CD4-positive, alpha-beta T cell treated with Interleukin-6 for 4 hours (primary cell): Measurements from ENCODE around the gene FERMT1.

ENCODE experiments used
- DNase-seq: peaks from one replicate; pipeline ENCODE4 v3.0.0-alpha.2; 2020; ENCODE audit warnings: mixed read lengths

Gene FERMT1, protein sequence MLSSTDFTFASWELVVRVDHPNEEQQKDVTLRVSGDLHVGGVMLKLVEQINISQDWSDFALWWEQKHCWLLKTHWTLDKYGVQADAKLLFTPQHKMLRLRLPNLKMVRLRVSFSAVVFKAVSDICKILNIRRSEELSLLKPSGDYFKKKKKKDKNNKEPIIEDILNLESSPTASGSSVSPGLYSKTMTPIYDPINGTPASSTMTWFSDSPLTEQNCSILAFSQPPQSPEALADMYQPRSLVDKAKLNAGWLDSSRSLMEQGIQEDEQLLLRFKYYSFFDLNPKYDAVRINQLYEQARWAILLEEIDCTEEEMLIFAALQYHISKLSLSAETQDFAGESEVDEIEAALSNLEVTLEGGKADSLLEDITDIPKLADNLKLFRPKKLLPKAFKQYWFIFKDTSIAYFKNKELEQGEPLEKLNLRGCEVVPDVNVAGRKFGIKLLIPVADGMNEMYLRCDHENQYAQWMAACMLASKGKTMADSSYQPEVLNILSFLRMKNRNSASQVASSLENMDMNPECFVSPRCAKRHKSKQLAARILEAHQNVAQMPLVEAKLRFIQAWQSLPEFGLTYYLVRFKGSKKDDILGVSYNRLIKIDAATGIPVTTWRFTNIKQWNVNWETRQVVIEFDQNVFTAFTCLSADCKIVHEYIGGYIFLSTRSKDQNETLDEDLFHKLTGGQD

DNA sequence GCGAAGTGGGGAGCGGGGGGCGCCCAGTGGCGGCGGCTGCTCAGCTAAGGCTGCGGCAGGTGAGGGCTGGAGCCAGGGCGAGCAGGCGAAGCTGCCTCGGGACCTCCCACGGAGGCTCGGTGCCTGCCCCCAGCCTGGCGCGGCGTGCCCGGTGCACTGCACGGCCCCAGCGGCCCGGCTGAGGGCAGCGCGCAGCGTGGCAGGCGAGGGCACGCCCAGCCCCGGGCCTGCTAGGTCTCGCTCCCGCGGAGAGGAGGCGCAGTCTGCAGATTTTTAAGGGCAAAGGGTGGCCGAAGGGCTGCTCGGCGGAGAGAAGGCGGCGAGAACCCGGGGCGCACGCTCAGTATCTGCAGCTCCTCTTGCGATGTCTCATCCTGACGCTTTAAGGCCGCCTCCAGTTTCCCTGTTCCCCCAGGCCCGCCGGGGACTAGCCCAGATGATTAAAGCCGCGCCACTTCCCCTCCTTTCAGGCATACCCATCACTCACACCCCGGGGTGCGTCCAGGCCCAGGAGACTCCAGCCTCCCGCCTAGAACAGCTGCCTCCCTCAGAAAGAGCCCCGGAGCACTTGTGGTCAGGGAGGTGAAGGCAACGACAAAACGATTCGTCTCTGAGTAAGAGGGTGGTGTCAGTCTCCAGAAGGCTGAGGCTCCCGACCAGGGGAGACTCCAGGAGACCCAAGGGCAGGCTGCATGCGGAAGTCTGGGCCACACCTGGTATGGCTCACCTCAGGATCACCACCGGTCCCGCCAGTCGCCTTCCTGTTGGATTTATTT, at the start of gene FERMT1:
Gene FERMT1, minus strand, starts transcription at position 158 of the 776 bp plus-strand sequence. CDS start 3,476 bp downstream, outside the sequence.
- DNase-seq: no peak

DNA sequence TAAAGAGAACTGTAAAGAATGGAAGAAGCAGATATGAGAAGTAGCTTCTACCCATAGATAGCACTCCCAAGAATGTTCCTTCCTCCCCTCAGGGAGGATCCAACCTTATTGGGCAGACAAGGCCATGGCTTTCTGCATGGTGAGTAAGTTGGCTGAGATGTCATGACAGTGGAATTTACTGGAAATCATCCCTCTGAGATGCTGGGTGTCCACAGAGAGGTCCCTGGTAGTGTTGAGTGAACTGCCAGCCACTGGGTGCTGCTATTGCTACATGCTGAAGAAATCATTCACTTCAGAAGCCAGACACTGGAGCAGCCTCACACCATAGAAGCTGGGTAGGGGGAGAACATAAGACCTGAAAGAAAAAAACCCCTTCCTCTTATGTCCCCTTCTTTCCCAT, 46.4 kb upstream of the FERMT1 start:
- no peak for DNase-seq

DNA sequence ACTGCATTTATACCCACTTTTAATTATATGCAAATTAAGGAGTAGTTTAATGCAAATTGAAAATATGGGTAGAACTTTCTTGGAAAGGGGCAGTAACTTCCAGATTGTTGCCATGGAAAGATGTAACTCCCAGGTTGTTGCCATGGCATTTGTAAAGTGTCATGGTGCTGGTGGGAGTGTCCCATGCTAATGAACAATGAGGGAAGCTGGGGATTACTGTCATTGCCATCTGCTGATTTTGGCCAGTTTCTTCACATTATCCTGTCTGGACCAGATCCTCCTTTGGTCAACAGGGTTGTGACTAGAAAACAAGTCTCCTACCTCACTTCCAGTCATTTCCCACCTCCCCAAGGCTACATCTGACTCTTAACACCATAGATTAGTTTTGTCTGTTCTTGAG, 45.4 kb upstream of the FERMT1 start:
- no peak for DNase-seq

DNA sequence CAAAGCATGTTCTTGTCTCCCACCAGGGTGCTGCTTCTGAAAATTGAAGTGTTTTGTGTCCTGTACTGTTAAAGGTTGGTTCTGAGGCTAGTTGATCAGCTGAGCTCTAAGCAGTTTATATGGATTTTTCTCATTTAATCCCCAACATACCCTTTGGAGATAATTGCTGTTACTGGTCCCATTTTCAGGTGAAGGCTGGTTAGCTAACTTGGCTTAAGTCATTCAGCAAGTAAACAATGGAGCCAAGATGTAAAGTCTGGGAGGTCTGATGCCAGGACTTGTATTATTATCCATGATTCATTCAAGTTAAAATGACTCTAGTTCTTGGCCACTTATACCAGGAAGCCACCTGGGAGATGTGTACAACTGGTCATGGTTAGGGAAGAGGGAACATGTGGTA, 42.5 kb upstream of the FERMT1 start:
- no peak for DNase-seq

DNA sequence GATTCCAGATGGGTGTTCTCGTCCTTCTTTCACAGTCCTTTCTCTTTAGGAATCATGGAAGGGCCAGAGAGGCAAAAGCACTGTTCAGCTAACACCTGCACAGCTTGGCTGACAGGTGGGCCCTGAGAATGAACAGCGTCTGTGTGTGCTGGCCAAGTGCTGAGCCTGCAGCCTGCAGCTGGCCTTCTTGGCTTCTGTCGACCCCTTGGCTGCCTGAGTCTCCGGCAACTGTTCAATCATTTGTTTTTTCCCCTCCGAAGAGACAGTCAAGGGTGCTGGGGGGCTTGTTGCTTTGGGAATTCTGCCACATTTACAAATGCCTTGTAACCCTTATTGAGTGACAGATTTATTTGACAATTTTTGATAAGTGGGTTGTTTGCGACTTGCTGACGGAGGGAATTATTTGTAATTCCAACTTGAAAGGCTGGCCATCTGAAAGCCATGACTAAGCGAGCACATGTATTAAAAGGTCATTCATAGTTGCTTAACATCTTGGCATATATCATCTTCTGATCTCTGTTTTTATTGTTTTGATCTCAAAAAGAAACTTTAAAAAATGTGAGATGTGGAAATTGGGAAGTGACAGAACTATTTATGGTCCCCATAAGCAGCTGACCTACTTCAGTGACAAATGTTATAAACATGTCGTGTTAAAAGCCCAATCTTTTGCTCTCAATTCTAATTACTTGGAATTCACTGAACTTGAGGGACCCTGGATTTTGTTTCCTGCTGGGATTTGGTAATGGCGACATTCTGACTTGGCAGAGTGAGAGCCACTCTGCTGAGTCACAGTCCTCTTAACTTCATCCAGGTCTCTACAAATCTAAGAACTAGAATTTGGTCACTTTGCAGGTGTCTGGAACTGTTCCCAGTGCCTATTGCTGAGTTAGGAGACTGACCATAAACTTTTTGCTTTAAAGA, 41.9 kb upstream of the FERMT1 start:
- DNase-seq: no peak

DNA sequence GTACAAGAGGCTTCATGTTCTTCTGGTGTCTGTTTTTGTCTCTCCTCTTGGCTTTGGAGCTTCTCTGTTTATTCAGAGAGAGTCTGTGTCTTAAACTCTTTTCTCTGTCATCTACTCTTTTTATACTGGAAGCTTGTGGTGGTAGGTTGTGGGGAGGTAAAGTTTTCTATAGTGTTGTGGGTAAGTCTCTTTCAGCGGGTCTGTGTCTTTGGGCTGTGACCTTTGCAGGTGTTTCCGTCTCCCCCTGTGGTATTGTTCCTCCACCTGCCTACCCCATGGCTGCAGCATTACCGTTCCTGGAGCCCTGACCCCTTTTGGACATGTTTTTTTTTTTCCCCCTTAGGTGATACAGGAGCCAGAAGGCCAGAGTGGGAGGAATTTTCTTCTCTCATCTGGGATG, 37.9 kb upstream of the FERMT1 start:
- no peak for DNase-seq

DNA sequence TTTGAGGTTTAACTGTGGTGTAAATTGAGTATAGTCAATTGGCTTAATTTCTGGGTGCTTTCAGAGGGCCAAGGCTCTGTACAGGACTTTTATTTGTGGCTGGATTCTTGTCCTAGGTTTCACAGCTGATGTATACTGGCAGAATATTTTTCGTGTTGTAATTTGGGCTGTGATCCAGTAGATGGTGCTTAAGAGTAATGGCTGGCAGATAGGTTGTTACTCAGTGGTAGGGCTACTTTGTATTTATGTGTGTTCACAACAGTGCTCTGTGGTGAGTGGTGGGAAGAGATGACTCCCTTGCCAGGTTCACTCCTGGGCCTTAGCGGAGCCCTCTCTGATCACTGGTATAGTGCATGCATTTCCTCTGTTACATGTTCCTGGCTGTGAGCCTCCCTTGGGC, 34.5 kb upstream of the FERMT1 start:
- no peak for DNase-seq

DNA sequence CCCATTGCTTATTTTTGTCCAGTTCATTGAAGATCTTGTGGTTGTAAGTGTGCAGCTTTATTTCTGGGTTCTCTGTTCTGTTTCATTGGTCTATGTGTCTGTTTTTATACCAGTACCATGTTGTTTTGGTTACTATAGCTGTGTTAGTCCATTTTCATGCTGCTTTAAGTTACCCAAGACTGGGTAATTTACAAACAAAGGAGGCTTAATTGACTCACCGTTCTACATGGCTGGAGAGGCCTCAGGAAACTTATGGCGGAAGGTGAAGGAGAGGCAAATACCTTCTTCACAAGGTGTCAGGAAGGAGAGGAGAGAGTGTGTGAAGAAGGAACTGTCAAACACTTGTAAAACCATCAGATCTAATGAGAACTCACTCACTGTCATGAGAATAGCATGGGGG, 29.9 kb upstream of the FERMT1 start:
- DNase-seq: no peak

DNA sequence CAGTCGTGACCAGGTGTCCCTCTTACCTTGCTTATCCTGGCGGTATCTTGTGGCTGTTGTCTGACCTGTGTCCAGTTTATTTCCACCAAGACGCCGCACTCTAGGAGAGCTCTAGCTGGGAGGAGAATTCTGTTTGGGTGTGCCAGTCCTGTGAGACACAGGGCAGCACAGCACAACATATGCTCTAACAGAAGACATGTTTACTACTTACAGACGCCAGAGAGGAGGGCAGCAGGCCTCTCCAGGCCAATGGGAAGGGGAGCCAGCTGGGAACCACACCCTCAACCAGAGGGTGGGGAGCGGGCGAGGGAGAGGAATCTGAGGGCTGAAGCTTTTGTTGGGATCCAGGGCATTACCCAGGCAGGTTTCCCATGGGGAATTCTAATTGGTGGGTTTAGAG, 25.2 kb upstream of the FERMT1 start:
- no peak for DNase-seq

DNA sequence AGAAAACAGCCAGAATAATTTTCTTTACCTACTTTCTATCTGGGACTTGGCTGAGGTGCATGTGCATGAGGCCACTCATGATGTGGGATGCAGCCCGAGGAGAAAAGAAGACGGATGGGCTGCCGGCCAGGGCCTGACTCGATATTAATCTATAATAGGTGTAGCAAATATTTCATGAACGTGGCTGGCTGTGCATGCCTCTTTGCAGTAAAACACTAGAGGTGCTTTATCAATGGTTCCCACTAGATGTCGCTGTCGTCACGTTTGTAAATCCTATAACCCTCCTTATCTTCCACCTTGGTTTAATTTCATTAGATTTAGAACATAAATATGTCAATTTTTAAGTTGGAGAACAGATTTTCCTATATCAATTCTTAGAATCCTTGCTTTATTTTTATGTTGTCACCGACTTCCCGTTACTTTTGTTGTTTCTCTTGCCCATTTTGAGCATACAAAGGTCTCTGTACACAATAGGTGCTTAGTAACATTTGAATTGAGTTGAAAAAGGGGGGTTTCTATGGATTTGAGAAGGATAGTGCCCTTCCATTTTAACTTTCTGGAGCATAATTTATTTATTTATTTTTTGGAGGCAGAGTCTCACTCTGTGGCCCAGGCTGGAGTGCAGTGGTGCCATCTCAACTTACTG, 19.6 kb upstream of the FERMT1 start:
- DNase-seq: peak; percentile 47

DNA sequence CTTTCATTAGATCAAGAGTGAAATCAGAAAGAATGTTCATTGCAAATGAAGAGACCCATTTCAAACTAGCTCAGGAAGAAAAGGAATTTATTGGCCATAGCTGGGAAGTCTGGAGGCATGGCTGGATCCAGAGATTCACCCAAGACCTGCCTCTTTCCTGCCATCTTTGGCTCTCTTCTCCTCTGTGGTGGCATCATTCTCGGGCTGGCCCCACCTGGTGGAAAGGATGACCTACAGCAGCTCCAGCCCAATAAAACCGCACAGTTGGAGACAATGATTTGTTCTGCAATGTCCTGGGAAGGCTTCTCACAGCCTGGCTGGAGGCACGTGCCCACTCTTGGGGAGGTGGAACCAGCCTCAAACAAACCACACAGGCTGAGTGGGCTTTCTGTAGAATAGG, 18.1 kb upstream of the FERMT1 start:
- DNase-seq: no peak

DNA sequence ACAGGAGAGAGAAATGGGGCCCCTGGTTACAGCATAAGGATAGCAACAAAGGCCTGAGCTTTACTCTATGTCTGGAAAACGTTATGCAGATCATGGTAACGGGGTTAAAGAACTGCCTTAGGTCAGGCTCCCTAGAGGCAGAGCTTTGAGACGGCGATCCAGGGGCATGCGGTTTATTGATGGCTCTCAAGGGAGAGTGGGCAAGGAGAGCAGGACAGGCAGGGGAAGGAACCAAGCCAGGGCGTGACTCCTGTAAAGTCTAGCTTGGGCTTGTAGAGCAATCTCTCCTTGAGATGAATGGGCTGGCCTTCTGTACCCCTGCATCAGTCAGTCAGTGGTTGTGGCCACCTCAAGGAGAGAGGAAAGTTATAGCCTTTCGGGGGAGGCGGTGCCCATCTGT, 12.5 kb upstream of the FERMT1 start:
- no peak for DNase-seq

DNA sequence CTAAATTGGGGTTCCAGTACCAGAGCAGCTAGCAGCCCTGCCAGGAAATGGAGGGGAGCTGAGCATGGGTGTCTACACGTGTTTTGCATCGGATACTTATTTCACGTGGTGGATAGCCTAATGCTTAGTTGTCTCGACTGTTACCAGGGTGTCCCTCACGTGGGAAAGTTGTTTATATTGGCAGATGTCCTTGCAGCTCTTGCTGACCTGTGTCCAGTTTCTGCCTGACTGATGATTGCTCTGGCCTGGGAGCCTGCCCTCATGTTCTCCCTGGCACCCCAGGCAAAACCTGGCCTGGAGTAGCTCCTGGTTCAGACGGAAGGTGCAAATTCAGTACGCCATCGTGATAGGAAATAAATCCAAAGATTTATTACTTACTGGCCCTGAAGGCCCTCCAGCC, 11.8 kb upstream of the FERMT1 start:
- no peak for DNase-seq

DNA sequence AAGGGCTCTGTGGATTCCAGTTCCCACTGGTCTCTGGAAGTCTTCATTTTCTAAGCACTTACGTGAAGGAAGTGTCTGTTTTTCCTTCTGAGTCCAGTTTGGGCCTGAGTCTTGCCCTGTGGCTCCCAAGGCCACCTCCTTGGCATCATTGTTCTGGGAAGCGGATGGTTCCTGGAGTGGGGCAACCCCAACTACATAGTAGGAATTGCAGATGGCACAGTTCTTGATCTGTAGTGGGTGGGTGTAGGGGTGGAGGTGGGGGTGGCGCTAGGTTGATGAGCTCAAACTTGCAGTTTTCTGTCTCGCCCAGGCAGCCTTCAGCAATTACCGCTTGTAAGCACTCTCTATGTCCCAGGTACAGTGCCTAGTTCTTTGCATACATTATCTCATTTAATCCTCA, 7.2 kb upstream of the FERMT1 start:
- no peak for DNase-seq

DNA sequence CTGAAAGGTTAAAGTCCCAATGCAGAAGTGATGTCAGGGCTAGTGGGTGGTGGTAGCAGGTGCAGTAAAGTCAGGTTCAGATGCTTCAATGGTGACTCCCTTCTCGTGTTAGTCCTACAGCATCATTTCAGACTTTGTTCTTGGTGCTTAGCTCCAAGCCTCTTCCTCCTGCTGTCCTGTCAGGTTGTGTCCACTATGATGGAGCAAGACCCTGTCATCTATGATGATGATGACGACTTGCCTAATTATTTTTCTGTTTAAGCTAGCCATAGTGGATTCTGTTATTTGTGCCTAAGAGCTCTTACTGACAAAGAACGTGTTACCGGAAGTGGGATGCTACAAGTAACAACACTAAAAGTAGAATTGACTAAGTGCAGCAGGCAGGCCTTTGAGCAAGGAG, 5.0 kb upstream of the FERMT1 start:
- DNase-seq: no peak

DNA sequence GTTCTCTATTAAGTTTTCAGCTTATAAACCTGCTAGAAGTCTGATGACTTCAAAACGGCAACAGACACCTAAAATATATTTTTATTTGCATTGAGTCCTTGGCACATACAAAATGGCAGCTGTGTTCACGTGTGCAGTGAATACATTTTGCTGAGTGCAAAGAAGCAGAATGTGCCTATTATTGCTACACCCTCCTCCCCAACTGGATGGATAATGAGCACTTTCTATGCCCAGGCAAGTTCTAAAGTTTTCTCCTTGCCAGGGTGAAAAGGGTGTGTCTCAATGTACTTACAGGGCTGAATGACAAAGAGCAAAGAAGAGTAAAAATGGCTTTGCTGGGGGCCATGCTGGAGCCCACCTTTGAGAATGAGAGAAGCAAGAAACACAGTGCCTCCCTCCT, 4.0 kb upstream of the FERMT1 start:
- no peak for DNase-seq

DNA sequence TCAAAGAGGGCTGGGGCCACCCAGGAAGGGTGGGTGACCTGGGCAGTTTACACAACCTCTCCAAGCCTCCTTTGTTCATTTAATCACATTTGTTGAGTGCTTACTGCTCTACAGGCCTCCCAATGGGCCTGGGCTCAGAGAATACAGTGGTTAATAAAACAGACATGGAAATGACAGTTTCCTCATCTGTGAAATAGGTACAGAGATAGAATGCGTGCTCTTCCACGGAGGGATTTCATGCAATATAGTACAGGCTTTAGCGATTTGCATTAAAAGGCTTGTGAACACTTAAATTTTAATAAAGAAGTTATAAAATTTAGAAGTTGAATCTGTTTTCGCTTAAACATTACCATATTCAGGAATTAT, 802 bp upstream of the FERMT1 start:
- DNase-seq: no peak

DNA sequence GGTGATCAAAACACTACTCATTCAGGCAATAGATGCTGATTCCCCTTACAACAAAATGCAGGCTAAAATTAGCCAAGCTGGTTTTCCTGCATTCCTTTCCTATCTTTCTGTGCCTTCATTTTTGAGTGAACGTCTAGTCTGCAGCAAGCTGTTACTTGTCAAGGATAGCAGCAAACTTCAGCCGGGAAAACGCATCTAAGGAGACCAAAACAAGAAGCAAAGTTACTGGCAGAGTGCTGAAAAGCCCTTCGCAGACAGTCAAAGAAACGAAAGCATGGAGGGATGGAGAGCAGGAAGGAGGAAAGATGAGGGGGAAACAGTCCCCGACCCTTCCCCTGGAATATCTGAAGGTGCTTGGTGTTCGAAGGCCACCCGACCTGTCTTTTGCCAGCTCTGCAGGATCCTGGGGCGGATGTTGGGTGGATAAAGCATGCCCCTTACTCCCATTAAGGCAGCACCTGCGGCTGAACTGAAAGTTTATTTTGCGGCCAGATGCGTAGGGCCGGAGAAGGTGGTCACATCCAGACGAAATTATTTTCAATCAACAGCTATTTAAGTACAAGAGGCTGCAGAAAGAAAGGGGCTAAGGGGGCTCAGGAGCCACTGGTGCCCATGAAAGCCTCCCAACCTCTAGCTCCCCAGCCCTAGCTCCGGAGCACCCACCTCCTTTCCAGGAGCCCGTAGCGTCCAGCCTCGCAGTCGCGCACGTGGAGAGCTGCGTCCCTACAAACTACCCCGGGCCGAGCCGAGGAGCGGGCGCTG, 538 bp downstream of the FERMT1 start:
- DNase-seq: no peak

DNA sequence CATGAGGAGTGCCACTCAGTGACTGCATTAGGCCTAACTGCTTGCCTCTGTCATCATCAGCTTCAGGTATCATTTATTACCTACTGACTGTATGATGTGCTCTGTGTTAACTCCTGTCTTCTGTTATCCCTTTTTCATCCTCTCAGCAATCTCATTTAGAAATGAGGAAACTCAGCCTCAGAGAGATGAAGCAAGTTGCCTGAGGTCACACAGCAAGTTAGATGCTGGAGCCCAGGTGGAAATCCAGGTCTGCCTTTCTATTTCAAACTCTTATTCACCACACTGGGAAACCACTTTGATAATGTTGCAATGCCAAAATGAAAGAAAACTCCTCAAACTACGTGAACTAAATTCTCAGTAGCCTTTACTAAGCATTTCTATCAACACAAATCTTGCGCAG, 1.3 kb downstream of the FERMT1 start:
- no peak for DNase-seq

DNA sequence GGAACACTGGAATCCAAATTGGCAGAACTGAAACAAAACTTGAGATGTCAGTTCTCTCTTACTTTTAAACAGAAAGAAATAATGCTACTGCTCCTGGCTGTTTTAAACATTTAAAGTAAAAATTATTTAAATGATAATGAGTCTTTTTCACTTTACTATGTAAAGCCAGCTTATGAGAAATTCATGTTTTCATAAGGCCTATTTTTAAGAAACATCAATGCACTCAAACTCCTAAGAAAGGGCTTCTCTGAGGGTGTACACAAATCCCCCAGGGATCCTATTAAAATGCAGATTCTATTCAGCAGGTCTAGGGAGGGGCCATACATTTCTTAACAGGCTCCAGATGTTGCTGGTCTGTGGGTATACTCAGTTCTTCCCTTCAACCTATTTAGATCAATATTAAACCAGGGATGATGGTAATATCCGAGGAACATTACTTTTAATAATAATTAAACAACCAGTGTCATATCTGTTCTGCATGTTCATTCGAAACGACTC, 2.3 kb downstream of the FERMT1 start:
- DNase-seq: no peak

DNA sequence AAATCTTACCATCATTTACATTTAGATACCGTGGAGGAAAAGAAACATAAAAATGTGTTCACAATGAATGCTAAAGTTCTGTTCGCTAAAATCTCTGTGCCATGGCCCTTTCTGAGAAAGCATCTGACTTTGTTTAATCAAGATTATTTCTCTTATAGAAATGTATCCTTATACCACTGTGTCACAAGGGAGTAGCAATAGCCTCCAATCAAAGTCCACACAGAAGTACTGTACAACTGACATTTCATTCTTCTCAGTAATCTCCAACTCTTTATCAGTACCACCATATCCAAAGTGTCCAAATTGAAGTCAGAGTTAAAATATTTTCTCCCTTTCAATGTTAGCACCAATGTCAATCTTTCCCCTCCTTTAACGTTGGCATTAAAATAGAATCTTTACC, 6.1 kb downstream of the FERMT1 start:
- no peak for DNase-seq
